DOHH2 (cell line): Measurements from ENCODE around the gene ANXA10.

Experiments used
- H3F3A ChIP-seq: fragments of 200-600 bp; sonication (generic), shearing (Covaris generic); 2 replicates; pipeline ENCODE4 v1.6.0; 2016; ENCODE audit warnings: antibody characterized with exemption, mild to moderate bottlenecking; ENCODE audit not compliant: control insufficient read depth, insufficient read depth
- H3K27ac ChIP-seq: fragments of 200-600 bp; sonication (generic); 2 replicates; pipeline ENCODE4 v1.5.1; 2014; ENCODE audit warnings: low read depth, mild to moderate bottlenecking, low read length, moderate library complexity
- H3K27me3 ChIP-seq: fragments of 200-600 bp; sonication (generic); 2 replicates; pipeline ENCODE4 v1.6.1; 2014; ENCODE audit warnings: mild to moderate bottlenecking, low read length, mixed read lengths; ENCODE audit not compliant: control insufficient read depth
- H3K36me3 ChIP-seq: fragments of 200-600 bp; sonication (generic); 2 replicates; pipeline ENCODE4 v1.6.1; 2014; ENCODE audit warnings: mild to moderate bottlenecking, low read length, moderate library complexity, mixed read lengths; ENCODE audit not compliant: control insufficient read depth
- H3K4me1 ChIP-seq: fragments of 200-600 bp; sonication (generic); 2 replicates; pipeline ENCODE4 v1.6.1; 2014; ENCODE audit warnings: mild to moderate bottlenecking, low read length, mixed read lengths; ENCODE audit not compliant: control insufficient read depth
- H3K4me2 ChIP-seq: fragments of 200-600 bp; sonication (generic); 2 replicates; pipeline ENCODE4 v1.6.0; 2014; ENCODE audit warnings: mild to moderate bottlenecking, low read length, moderate library complexity
- H3K4me3 ChIP-seq: fragments of 200-600 bp; sonication (generic); 2 replicates; pipeline ENCODE4 v1.5.1; 2014; ENCODE audit warnings: mild to moderate bottlenecking, low read length, mixed read lengths
- H3K79me2 ChIP-seq: fragments of 200-600 bp; sonication (generic); 2 replicates; pipeline ENCODE4 v1.6.1; 2014; ENCODE audit warnings: mild to moderate bottlenecking, low read length, mixed read lengths; ENCODE audit not compliant: control insufficient read depth
- H3K9me2 ChIP-seq: fragments of 200-600 bp; sonication (generic); replicated peaks from 2 replicates; pipeline ENCODE4 v1.6.1; 2014; ENCODE audit warnings: mild to moderate bottlenecking, low read length, mixed read lengths; ENCODE audit not compliant: control insufficient read depth
- H3K9me3 ChIP-seq: fragments of 200-600 bp; sonication (generic); 2 replicates; pipeline ENCODE4 v1.6.1; 2014; ENCODE audit warnings: antibody characterized with exemption, low read length, mixed read lengths; ENCODE audit not compliant: control insufficient read depth, insufficient read depth
- H4K20me1 ChIP-seq: fragments of 200-600 bp; sonication (generic); 2 replicates; pipeline ENCODE4 v1.6.0; 2014; ENCODE audit warnings: low read depth, mild to moderate bottlenecking, antibody characterized with exemption, low read length, moderate library complexity; ENCODE audit not compliant: control insufficient read depth, insufficient read depth
- CTCF ChIP-seq: fragments of 200-600 bp; sonication (generic); IDR thresholded peaks from one replicate; pipeline ENCODE4 v1.5.1; 2014; ENCODE audit warnings: antibody characterized with exemption, mild to moderate bottlenecking, low read depth, low read length; ENCODE audit not compliant: poor library complexity, severe bottlenecking
- EZH2phosphoT487 ChIP-seq: fragments of 200-600 bp; sonication (generic); IDR thresholded peaks from 2 replicates; pipeline ENCODE4 v1.6.1; 2017; ENCODE audit warnings: borderline replicate concordance, mild to moderate bottlenecking, antibody characterized with exemption, low read length, moderate library complexity, mixed read lengths

ANXA10 gene

GRCh38 chr4:168077726-168078239 lies 14.6 kb upstream of the ANXA10 start:
- no peaks in the 10 kb centered on the region for H3F3A ChIP-seq
- H3K79me2 ChIP-seq, result no peaks in the 10 kb centered on the region
- H3K36me3 ChIP-seq, result no peaks in the 10 kb centered on the region
- H3K4me2 ChIP-seq, result no peak overlapping the region
- TF ChIP-seq EZH2phosphoT487 (no peak), CTCF (no peak)
- H3K27me3 ChIP-seq, result no peaks in the 10 kb centered on the region
- H4K20me1 ChIP-seq, result no peaks in the 10 kb centered on the region
- H3K9me3 ChIP-seq, result no peaks in the 10 kb centered on the region
- no peaks in the 10 kb centered on the region for H3K9me2 ChIP-seq
- H3K27ac ChIP-seq, result no peak overlapping the region
- H3K4me3 ChIP-seq, result no peak overlapping the region
- no peaks in the 10 kb centered on the region for H3K4me1 ChIP-seq

- Histone ChIP-seq H3K9me2 (no peaks in the 10 kb centered on the region), H3K27me3 (no peaks in the 10 kb centered on the region), H4K20me1 (no peaks in the 10 kb centered on the region), H3K9me3 (no peaks in the 10 kb centered on the region), H3K4me2 (no peak overlapping the region), H3F3A (no peaks in the 10 kb centered on the region), H3K4me3 (no peak overlapping the region), H3K79me2 (no peaks in the 10 kb centered on the region), H3K27ac (no peak overlapping the region), H3K4me1 (no peaks in the 10 kb centered on the region), H3K36me3 (no peaks in the 10 kb centered on the region)
- TF ChIP-seq CTCF, result no peak
- no peak for TF ChIP-seq EZH2phosphoT487
Observed at GRCh38 chr4:168082379-168082778, 10.0 kb upstream of the ANXA10 start.

GRCh38 chr4:168095776-168096406 lies 3.6 kb downstream of the ANXA10 start:
- no peak overlapping the region for H3K27ac ChIP-seq
- H4K20me1 ChIP-seq, result no peaks in the 10 kb centered on the region
- no peak overlapping the region for H3K4me3 ChIP-seq
- H3K27me3 ChIP-seq, result no peaks in the 10 kb centered on the region
- H3F3A ChIP-seq, result no peaks in the 10 kb centered on the region
- no peaks in the 10 kb centered on the region for H3K9me2 ChIP-seq
- no peaks in the 10 kb centered on the region for H3K4me1 ChIP-seq
- TF ChIP-seq EZH2phosphoT487 (no peak), CTCF (no peak)
- no peak overlapping the region for H3K4me2 ChIP-seq
- H3K9me3 ChIP-seq, result no peaks in the 10 kb centered on the region
- no peaks in the 10 kb centered on the region for H3K36me3 ChIP-seq
- H3K79me2 ChIP-seq, result no peaks in the 10 kb centered on the region
